Right lobe of liver (tissue), 6 donors: ENCODE data around the gene EVI5. TPM values are rescaled to one million over a fixed set of nuclear protein-coding genes. Genes with fewer than 3 reads are reported as not detected.

Source experiments
- ATAC-seq, 4 donors: fragments of 200-7000 bp; cut with Tn5 transposase; one replicate each; pipeline ENCODE4 v1.9.1; 2020; ENCODE audit warnings: mild to moderate bottlenecking in 4 of 4, moderate library complexity in 4 of 4
- DNase-seq, 3 donors: peaks; one replicate each; pipeline ENCODE4 v3.0.0-alpha.2; 2020
- H3K27ac ChIP-seq, 3 donors: fragments of 200-600 bp; one replicate each; pipeline ENCODE4 v1.8.0; 2022
- H3K27me3 ChIP-seq, 2 donors: fragments of 200-600 bp; one replicate each; pipeline ENCODE4 v1.8.0; 2022
- H3K36me3 ChIP-seq, 4 donors: fragments of 200-600 bp; sonication (generic) in 1 of 4; one replicate each; pipeline versions ENCODE4 v1.5.1 to v1.8.0; 2017 to 2022; ENCODE audit warnings: control low read depth in 1 of 4
- H3K4me1 ChIP-seq, 4 donors: fragments of 200-600 bp; sonication (generic) in 1 of 4; one replicate each; pipeline versions ENCODE4 v1.5.1 to v1.8.0; 2017 to 2022; ENCODE audit warnings: control low read depth in 1 of 4
- H3K4me3 ChIP-seq, 3 donors: fragments of 200-600 bp; one replicate each; pipeline ENCODE4 v1.8.0; 2022
- H3K9me3 ChIP-seq, 4 donors: fragments of 200-600 bp; sonication (generic) in 1 of 4; one replicate each; pipeline versions ENCODE4 v1.5.1 to v1.8.0; 2017 to 2022; ENCODE audit warnings: control low read depth in 1 of 4
- CTCF ChIP-seq, 4 donors: fragments of 200-600 bp in 3 of 4; fragments of 450-650 bp in 1 of 4; IDR thresholded peaks; one replicate each; pipeline versions ENCODE4 v1.5.1 to v1.8.0; 2016 to 2022; ENCODE audit warnings: antibody characterized with exemption in 4 of 4, mild to moderate bottlenecking in 2 of 4
- POLR2A ChIP-seq: fragments of 450-650 bp; IDR thresholded peaks from one replicate; pipeline ENCODE4 v1.6.1; 2017; ENCODE audit warnings: antibody characterized with exemption, mild to moderate bottlenecking
- WGBS: methylation state at CpG from one replicate; pipeline ENCODE4 v1.1.6; 2018; ENCODE audit warnings: low coverage, low lambda C conversion rate; ENCODE audit not compliant: insufficient coverage; ENCODE audit errors: missing lambda C conversion rate; 5-methylcytosine and 5-hydroxymethylcytosine counted together
- intact Hi-C, 2 donors: fragments of 100-400 bp; cut with DNase I; formaldehyde crosslinking; loops; one replicate each; pipeline versions ENCODE4 v1.11.2 to v1.14.1; 2022
- total RNA-seq, 6 experiments: library from RNA; depleted of rRNA in 2 of 6; stranded (reverse); fragments of >200 nt in 2 of 6; fragmentation: NEBNext Ultra II Directional in 3 of 6; extraction: Animal tissue kit (Norgen Biotek cat#: 25700) in 3 of 6; gene quantifications; one replicate each; pipeline versions ENCODE4 v1.1.0 to v1.2.4, GENCODE V29; 2016 to 2023
- donor health status: DM: no; HTN: yes; CAD: no.
- donor health status: DM: no; HTN: no; CAD: no.
- donor health status: DM: no; HTN: no; CAD: no.
- donor health status: DM: no; HTN: yes; CAD: no.
- donor health status: DM: no; HTN: yes; CAD: no.

EVI5 gene
- total RNA-seq, 6 experiments from 2014 or later = 12.8 to 27.7 (median 19.0) TPM

GRCh38 chr1:92663775-92664174 is 121.1 kb downstream of the EVI5 start:
- 70% methylated on average over 4 of the region's 5 CpGs for WGBS
- peaks cover 0 to 11% (median 0%) of the 10 kb centered on the region in 4 donors for H3K36me3 ChIP-seq
- intact Hi-C loops = no loop called here

GRCh38 chr1:92662048-92662447 is 122.9 kb downstream of the EVI5 start:
- Histone ChIP-seq H3K27ac (no peak overlapping the region), H3K4me3 (no peak overlapping the region), H3K36me3 (peaks cover 0 to 17% (median 0%) of the 10 kb centered on the region in 4 donors), H3K27me3 (no peaks in the 10 kb centered on the region), H3K9me3 (no peaks in the 10 kb centered on the region), H3K4me1 (no peaks in the 10 kb centered on the region)
- no peak for ATAC-seq
- 83% methylated on average over 3 of the region's 3 CpGs for WGBS
- no peak for TF ChIP-seq CTCF (IDR thresholded peaks at IDR 0.05)
- no peak for TF ChIP-seq POLR2A
- DNase-seq = no peak
- intact Hi-C loops = no loop called here

More at GRCh38 chr1:92663775-92664174, 121.1 kb downstream of the EVI5 start:
- ATAC-seq (no peak), DNase-seq (no peak)
- H3K4me3 ChIP-seq = no peak overlapping the region
- H3K27ac ChIP-seq = no peak overlapping the region
- no peak for TF ChIP-seq CTCF (IDR thresholded peaks at IDR 0.05)
- no peak for TF ChIP-seq POLR2A
- no peaks in the 10 kb centered on the region for H3K27me3 ChIP-seq
- H3K9me3 ChIP-seq = no peaks in the 10 kb centered on the region
- H3K4me1 ChIP-seq = no peaks in the 10 kb centered on the region

GRCh38 chr1:92657701-92658100 is 127.2 kb downstream of the EVI5 start:
- 100% methylated on average over 1 of the region's 1 CpG for WGBS
- ATAC-seq (no peak), DNase-seq (no peak)
- H3K4me1 ChIP-seq = no peaks in the 10 kb centered on the region
- no peaks in the 10 kb centered on the region for H3K27me3 ChIP-seq
- TF ChIP-seq CTCF (IDR thresholded peaks at IDR 0.05) = no peak
- TF ChIP-seq POLR2A = no peak
- no peak overlapping the region for H3K4me3 ChIP-seq
- H3K36me3 ChIP-seq = peaks cover 0 to 16% (median 1%) of the 10 kb centered on the region in 4 donors
- H3K9me3 ChIP-seq = peaks cover 0 to 12% (median 0%) of the 10 kb centered on the region in 4 donors
- intact Hi-C loops = no loop called here
- no peak overlapping the region for H3K27ac ChIP-seq

- DNase-seq (no peak), ATAC-seq (no peak)
- intact Hi-C loops = no loop called here
- 94% methylated on average over 3 of the region's 3 CpGs for WGBS
- Histone ChIP-seq H3K36me3 (peaks cover 0 to 10% (median 1%) of the 10 kb centered on the region in 4 donors), H3K4me1 (no peaks in the 10 kb centered on the region), H3K4me3 (no peak overlapping the region), H3K27ac (no peak overlapping the region), H3K9me3 (peaks cover 0 to 12% (median 0%) of the 10 kb centered on the region in 4 donors), H3K27me3 (no peaks in the 10 kb centered on the region)
- TF ChIP-seq CTCF (IDR thresholded peaks at IDR 0.05) = no peak
- TF ChIP-seq POLR2A = no peak
Measured at GRCh38 chr1:92655197-92655801, 129.6 kb downstream of the EVI5 start.
